GM18867 (cell line): ENCODE results near the gene PSMB11.

Experiments used
- ATAC-seq: cut with Tn5 transposase; IDR thresholded peaks from one replicate; pipeline ENCODE4 v1.9.1; 2021; ENCODE audit warnings: mild to moderate bottlenecking, moderate library complexity; ENCODE audit not compliant: unreplicated experiment

Gene PSMB11

DNA sequence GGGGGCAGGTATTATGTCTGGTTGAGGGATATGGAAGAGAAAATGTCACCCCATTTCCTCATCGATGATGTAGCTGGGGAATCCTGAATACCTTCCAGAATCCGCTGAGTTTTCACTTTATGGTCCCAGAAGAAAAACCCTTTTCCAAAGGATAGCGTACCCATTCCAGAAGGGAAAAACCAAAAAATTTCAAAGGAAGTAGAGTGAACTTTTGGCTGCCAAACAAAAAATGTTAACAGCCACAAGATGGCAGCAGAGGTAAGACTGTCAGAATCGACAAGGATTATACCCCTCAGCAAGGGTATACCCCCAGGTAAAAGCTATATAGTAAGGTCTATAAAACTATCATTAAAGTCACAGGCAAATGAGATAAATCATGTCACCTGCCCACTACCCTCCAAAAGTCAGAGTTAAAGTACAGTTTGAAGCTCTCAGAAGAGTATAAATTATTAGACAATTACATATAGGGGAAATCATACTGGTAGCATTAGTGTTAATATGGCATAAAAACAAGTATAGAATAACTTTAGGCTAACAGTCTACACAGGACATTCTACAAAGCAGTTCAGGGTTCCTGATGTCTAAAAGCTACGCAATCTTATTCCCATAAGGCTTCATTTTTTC lies 34.9 kb downstream of the PSMB11 start:
- ATAC-seq, result no peak

DNA sequence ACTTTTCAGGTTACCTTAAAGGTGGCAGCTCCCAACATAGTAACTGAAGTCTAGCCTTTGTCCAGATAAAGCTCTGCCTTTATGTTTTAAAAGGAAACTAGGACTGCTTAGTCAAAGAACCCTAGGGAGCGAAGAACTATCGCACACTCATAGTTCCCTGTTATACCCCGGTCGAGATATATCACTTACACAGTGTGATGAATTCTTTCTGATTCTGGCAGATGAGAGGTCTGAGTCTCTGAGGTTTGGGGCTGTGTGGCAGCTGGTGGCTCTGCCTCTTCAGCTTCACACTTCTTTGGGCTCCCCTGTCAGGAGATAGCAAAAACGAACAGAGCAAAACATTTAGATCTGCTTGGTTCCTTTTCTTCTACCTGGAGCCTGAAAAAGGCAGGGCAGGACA lies 36.0 kb downstream of the PSMB11 start:
- ATAC-seq, result no peak

DNA sequence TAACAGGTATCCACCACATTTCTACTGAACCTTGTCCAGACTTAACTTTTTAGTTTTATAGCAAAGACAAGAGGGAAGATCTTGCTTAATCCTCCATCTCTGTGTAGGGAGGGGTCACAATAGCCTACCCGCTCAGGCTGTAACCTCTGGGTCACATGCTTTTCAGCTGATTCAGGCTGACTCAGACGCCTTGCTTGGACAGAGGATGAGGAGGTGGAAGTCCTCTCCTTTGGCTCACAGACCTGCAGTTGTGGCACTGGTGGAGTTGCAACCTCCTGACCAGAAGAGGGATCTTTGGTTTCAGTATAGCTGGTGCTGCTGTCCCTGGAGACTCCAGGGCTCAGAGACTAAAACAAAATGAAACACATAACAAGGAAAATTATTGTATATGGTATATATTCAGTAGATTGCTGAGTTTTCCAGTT lies 36.7 kb downstream of the PSMB11 start:
- no peak for ATAC-seq

DNA sequence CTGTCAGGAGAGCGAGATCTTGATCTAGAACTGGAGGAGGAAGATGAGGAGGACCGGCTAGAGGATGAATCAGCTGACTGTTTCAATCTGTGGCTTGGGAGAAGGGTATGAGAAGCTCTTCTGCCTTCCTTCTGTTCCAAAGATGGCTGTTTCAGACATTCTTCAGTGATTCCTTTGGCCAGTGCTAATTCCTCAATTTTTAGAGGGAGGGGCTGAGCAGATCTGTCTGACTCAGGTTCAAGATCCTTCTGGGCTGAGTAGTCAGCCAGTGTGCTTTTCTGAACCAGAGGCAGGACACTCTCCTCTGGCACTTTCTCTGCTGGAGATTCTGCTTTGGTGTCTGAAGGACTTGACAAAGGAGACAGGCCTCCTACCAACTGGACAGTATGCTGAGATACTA lies 37.7 kb downstream of the PSMB11 start:
- no peak for ATAC-seq

DNA sequence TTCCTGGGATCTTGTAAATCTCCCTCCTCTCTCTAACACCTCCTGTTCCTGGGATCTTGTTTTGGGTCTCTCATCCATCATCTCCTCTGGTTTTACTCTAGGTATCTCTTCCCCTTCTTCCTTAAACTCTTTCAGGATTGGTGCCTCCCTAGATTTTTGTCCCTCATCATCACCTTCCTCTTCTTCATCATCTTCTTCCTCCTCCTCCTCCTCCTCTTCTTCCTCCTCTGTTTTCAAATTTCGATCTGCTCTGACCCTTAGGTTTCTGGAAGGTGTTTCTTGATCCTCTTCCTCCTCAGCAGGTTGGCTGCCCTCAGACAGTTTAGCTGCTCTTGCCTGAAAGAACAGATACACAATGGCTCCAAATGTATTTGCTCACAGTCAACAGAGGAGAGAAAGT lies 38.5 kb downstream of the PSMB11 start:
- ATAC-seq, result no peak

DNA sequence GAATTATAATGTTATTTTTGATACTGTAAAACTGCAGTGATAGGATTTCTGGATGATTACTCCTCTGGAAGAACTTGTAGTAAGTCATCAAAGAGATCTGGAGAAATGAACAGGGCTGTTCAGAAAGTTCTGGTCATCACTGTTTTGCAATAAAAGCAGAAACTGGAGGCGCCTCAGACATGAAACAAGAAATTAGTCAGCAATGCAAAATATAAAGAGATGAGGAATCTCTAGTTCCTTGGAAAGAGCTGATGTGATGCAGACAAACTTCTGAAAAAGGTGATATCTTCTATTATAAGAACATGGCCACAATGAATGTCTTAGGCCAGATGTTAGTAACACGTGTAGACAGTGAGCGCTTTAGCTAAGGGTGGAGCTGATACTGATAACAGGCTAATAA lies 43.4 kb downstream of the PSMB11 start:
- no peak for ATAC-seq

DNA sequence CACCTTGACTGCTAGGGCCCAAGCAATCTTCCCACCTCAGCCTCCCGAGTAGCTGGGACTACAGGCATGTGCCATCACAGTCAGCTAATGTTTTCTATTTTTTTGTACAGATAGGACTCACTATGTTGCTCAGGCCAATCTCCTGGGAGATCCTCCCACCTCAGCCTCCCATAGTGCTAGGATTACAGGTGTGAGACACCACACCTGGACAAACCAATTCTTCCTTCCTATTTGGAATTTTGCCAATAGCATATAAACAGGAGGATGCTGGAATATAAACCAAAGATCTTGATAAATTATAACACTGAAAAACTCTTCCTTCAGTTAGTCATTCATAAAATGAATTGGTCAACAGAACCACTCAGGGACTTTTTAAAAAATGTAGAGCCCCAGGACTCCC lies 44.6 kb downstream of the PSMB11 start:
- ATAC-seq, result no peak

DNA sequence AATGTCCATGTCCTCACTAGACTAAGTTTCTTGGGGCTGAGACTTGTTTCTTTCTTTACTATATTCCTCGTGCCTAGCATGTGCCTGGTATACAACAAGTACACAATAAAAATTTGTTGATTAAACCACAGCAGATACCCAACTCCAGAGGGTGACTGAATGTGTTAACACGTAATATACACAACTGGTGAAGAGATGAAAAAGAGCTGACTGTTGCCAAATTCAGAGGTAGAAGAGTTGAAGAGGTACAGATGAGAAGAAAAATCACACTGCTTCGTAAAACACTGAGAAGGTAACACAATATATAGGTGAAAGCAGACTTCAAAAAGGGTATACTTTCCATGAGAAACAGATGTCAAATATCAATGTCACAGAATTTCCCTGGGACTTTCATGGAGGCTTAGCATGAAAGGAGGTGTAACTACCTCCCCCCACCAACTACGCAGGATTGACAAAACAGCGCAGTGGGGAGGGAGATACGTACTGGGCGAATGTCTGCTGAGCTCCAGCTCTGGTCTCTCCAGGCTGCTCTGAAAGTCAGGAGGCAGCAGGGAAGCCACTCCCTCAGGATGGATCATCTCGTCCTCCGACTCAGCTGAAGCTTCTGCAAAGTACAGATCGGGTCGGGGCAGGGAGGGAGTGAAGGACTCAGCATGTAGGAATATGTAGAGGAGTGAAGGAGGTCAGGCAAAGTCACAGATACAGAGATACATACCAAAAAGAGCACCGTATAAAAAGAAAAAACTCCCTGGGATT lies 47.7 kb downstream of the PSMB11 start:
- ATAC-seq, result no peak

DNA sequence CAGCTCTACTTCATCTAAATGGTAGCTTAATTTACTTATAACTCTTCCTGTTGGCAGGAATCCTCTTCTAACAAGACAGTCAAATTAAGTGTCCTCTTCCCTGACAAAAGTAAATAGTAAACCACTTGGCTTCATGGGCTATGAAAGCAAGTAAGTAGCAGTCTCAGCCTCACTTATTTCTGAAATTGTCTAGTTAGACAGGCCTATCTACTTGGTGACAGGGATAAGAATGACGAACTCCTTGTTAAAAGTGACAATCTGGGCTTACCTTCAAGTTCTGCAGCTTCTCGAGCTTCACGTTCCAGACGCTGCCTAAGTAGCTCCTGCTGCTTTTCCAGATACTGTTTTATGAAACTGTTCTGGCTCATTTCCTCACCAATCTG lies 48.2 kb downstream of the PSMB11 start:
- no peak for ATAC-seq

DNA sequence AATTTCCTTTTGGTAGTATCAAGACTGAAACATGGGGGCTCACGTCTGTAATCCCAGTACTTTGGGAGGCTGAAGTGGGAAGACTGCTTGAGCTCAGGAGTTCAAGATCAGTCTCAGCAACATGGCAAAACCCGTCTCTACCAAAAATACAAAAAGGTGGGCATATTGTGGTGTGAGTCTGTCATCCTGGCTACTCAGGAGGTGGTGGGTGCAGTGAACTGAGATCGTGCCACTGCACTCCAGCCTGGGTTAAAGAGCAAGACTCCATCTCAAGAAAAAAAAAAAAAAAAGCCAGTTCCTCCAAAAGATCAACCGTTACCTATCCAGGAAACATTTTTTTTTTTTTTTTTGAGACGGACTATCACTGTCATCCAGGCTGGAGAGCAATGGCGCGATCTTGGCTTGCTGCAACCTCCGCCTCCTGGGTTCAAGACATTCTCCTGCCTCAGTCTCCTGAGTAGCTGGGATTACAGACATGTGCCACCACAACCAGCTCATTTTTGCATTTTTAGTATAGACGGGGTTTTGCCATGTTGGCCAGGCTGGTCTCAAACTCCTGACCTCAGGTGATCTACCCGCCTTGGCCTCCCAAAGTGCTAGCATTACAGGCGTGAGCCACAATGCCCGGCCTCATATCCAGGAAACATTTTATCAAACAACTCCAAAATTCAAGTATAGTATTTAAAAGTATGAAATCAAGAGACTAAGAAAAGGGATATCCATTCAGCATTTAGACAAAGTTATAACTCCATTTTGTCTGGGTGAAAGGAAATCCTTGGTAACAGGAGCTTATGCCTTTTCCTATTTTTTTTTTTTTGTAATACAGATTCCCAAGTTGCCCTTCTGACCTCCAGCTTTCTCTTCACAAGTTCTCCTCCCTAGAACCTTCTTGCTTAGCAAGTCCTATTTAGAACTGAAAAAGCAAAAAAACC lies 49.5 kb downstream of the PSMB11 start:
- no peak for ATAC-seq

DNA sequence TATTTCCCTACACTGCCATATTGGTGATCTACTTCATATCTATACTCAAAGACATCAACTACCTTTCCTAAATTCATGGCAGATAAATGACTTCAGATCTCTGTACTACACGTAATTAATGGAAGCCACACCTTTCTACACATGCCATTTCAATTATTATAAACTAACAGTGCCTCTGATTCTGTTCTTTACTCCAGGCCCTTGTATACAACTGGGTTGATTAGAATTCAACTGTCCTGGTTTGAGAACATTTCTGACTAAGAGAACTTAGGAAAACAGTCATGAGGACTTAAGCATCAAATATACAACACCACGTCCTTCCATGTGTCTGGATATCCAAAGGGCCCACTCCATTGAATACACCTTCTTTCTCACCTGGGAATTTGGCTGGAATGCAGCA lies 51.1 kb downstream of the PSMB11 start:
- no peak for ATAC-seq

DNA sequence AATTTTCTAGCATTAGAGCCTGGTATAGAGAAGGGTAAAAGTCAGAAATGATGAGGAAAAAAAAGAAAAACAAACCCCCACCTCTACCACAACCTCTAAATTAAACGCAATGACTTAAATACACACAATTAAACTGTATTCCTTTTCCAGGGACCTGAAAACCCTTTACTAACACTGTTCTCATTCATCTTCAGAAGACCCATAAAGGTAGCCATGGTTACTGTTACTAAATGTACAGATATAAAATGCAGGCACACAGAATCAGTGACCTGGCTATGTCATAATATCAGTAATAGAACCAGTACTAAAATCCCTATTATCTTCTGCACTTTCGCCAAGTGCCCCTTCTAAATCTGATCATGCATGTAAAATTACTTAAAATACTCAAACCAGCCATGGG lies 51.5 kb downstream of the PSMB11 start:
- no peak for ATAC-seq
